ENCODE results near the gene TXNDC9. TPM values are rescaled to one million over a fixed set of nuclear protein-coding genes. Genes with fewer than 3 reads are reported as not detected.
"Not testable (repeated sequence)": the region's sequence is repeated elsewhere in the genome, so short reads cannot be mapped to it uniquely, and the experiment has no call there.

The TXNDC9 gene
- total RNA-seq, 2 donors from 2014 or later: 13.0 to 13.8 TPM

GRCh38 chr2:99356853-99357252 lies 20.7 kb upstream of the TXNDC9 start:
- Histone ChIP-seq H3K27me3 (no peaks in the 10 kb centered on the region), H3K4me3 (no peak overlapping the region), H3K9me3 (no peaks in the 10 kb centered on the region), H3K36me3 (replicated peaks in 1 of 2; ENCODE audit: insufficient read depth in 1 of 2, low read depth in 2 of 2) (no peaks in the 10 kb centered on the region), H3K27ac (no peak overlapping the region), H3K4me1 (peaks cover 10% of the 10 kb centered on the region)
- ATAC-seq (no peak), DNase-seq (no peak)
- intact Hi-C loops (cut with DNase I): no loop called here
- TF ChIP-seq POLR2A (IDR thresholded peaks at IDR 0.05) (no peak), CTCF (IDR thresholded peaks at IDR 0.05) (no peak)

GRCh38 chr2:99354825-99355224 lies 18.7 kb upstream of the TXNDC9 start:
- H3K36me3 ChIP-seq (replicated peaks in 1 of 2; ENCODE audit: insufficient read depth in 1 of 2, low read depth in 2 of 2); ATAC-seq; H3K27ac ChIP-seq; intact Hi-C loops (cut with DNase I); H3K27me3 ChIP-seq; H3K9me3 ChIP-seq; H3K4me3 ChIP-seq; DNase-seq: not testable (repeated sequence)
- 91 to 99% methylated on average over 8 of the region's 8 CpGs for whole genome bisulfite sequencing, 2 donors
- peaks cover 18% of the 10 kb centered on the region for H3K4me1 ChIP-seq

GRCh38 chr2:99354070-99354469 lies 17.9 kb upstream of the TXNDC9 start:
- TF ChIP-seq POLR2A (IDR thresholded peaks at IDR 0.05) (no peak), CTCF (IDR thresholded peaks at IDR 0.05) (no peak)
- H3K4me3 ChIP-seq: no peak overlapping the region
- no peaks in the 10 kb centered on the region for H3K9me3 ChIP-seq
- intact Hi-C loops (cut with DNase I): no loop called here
- ATAC-seq (no peak), DNase-seq (no peak)
- no peaks in the 10 kb centered on the region for H3K27me3 ChIP-seq
- H3K4me1 ChIP-seq: peaks cover 23% of the 10 kb centered on the region
- no peaks in the 10 kb centered on the region for H3K36me3 ChIP-seq (replicated peaks in 1 of 2; ENCODE audit: insufficient read depth in 1 of 2, low read depth in 2 of 2)
- no peak overlapping the region for H3K27ac ChIP-seq
- 81 to 89% methylated on average over 1 of the region's 1 CpG for WGBS, 2 donors

- H3K4me3 ChIP-seq: no peak overlapping the region
- no peak for TF ChIP-seq CTCF (IDR thresholded peaks at IDR 0.05)
- no peak for TF ChIP-seq POLR2A (IDR thresholded peaks at IDR 0.05)
- H3K27ac ChIP-seq: no peak overlapping the region
- peaks cover 34% of the 10 kb centered on the region for H3K4me1 ChIP-seq
- H3K27me3 ChIP-seq: no peaks in the 10 kb centered on the region
- ATAC-seq: no peak
- intact Hi-C loops (cut with DNase I): no loop called here
- no peak for DNase-seq
- no peaks in the 10 kb centered on the region for H3K9me3 ChIP-seq
- no peaks in the 10 kb centered on the region for H3K36me3 ChIP-seq (replicated peaks in 1 of 2; ENCODE audit: insufficient read depth in 1 of 2, low read depth in 2 of 2)
These were observed 14.1 kb upstream of the TXNDC9 start for GRCh38 chr2:99350194-99350593.

- Histone ChIP-seq H3K4me3 (no peak overlapping the region), H3K27ac (no peak overlapping the region), H3K4me1 (peaks cover 26% of the 10 kb centered on the region), H3K27me3 (no peaks in the 10 kb centered on the region), H3K9me3 (no peaks in the 10 kb centered on the region), H3K36me3 (replicated peaks in 1 of 2; ENCODE audit: insufficient read depth in 1 of 2, low read depth in 2 of 2) (no peaks in the 10 kb centered on the region)
- no peak for TF ChIP-seq POLR2A (IDR thresholded peaks at IDR 0.05)
- TF ChIP-seq CTCF (IDR thresholded peaks at IDR 0.05): no peak
- intact Hi-C loops (cut with DNase I): no loop called here
- 82 to 92% methylated on average over 3 of the region's 3 CpGs for WGBS, 2 donors
- DNase-seq (no peak), ATAC-seq (no peak)
These were observed 12.0 kb upstream of the TXNDC9 start for GRCh38 chr2:99348173-99348572.

All from body of pancreas (tissue), 4 donors.